ENCODE data around the gene KLF8.
"Not testable (repeated sequence)": the region's sequence is repeated elsewhere in the genome, so short reads cannot be mapped to it uniquely, and the experiment has no call there.

Gene KLF8

GRCh38 chrX:56232221-56233082 lies at the start of gene KLF8:
Gene KLF8, plus strand, starts transcription at chrX:56232356. Its CDS starts 979 bp downstream, at chrX:56233335.
- Mint-ChIP-seq H3K27me3 (ENCODE audit: low read depth, poor library complexity) (peaks cover 26% of the 10 kb centered on the region), H3K27ac (no peak within 1 kb of the TSS), H3K9me3 (peaks cover 48% of the 10 kb centered on the region), H3K36me3 (ENCODE audit: low read depth) (no peaks in the 10 kb centered on the region), H3K4me1 (peaks cover 13% of the 10 kb centered on the region), H3K4me3 (peak within 1 kb of the TSS; percentile 82)
- no peak for TF ChIP-seq CTCF (IDR thresholded peaks at IDR 0.05)
- peak; percentile 30 for DNase-seq

- H3K4me1 Mint-ChIP-seq; H3K4me3 Mint-ChIP-seq; DNase-seq; H3K27me3 Mint-ChIP-seq (ENCODE audit: low read depth, poor library complexity); H3K27ac Mint-ChIP-seq: not testable (repeated sequence)
- peaks cover 77% of the 10 kb centered on the region for H3K9me3 Mint-ChIP-seq
- H3K36me3 Mint-ChIP-seq (ENCODE audit: low read depth) = peaks cover 17% of the 10 kb centered on the region
These were observed 25.2 kb upstream of the KLF8 start for GRCh38 chrX:56206945-56207344.

GRCh38 chrX:56211701-56212100 lies 20.5 kb upstream of the KLF8 start:
- H3K4me1 Mint-ChIP-seq = no peaks in the 10 kb centered on the region

GRCh38 chrX:56216332-56216731 lies 15.8 kb upstream of the KLF8 start:
- no peaks in the 10 kb centered on the region for H3K36me3 Mint-ChIP-seq (ENCODE audit: low read depth)
- H3K4me1 Mint-ChIP-seq = no peaks in the 10 kb centered on the region
- DNase-seq = no peak
- peaks cover 44% of the 10 kb centered on the region for H3K9me3 Mint-ChIP-seq
- no peaks in the 10 kb centered on the region for H3K27me3 Mint-ChIP-seq (ENCODE audit: low read depth, poor library complexity)
- no peak for TF ChIP-seq CTCF (IDR thresholded peaks at IDR 0.05)
- H3K4me3 Mint-ChIP-seq = no peak overlapping the region
- no peak overlapping the region for H3K27ac Mint-ChIP-seq

More at GRCh38 chrX:56211701-56212100, 20.5 kb upstream of the KLF8 start:
- TF ChIP-seq CTCF (IDR thresholded peaks at IDR 0.05) = no peak
- peaks cover 6% of the 10 kb centered on the region for H3K36me3 Mint-ChIP-seq (ENCODE audit: low read depth)
- no peaks in the 10 kb centered on the region for H3K27me3 Mint-ChIP-seq (ENCODE audit: low read depth, poor library complexity)
- no peak overlapping the region for H3K4me3 Mint-ChIP-seq
- no peak for DNase-seq
- no peak overlapping the region for H3K27ac Mint-ChIP-seq
- H3K9me3 Mint-ChIP-seq = peaks cover 66% of the 10 kb centered on the region

- no peak for DNase-seq
- Mint-ChIP-seq H3K4me1 (no peaks in the 10 kb centered on the region), H3K36me3 (ENCODE audit: low read depth) (no peaks in the 10 kb centered on the region), H3K4me3 (no peak overlapping the region), H3K27me3 (ENCODE audit: low read depth, poor library complexity) (no peaks in the 10 kb centered on the region), H3K27ac (no peak overlapping the region), H3K9me3 (peaks cover 44% of the 10 kb centered on the region)
- TF ChIP-seq CTCF (IDR thresholded peaks at IDR 0.05) = no peak
These were observed 12.5 kb upstream of the KLF8 start for GRCh38 chrX:56219700-56220099.

- no peak overlapping the region for H3K4me3 Mint-ChIP-seq
These were observed 11.1 kb upstream of the KLF8 start for GRCh38 chrX:56221101-56221500.

More at GRCh38 chrX:56221101-56221500, 11.1 kb upstream of the KLF8 start:
- no peak overlapping the region for H3K27ac Mint-ChIP-seq
- TF ChIP-seq CTCF (IDR thresholded peaks at IDR 0.05) = no peak
- no peak for DNase-seq
- no peaks in the 10 kb centered on the region for H3K4me1 Mint-ChIP-seq
- H3K9me3 Mint-ChIP-seq = peaks cover 39% of the 10 kb centered on the region
- no peaks in the 10 kb centered on the region for H3K27me3 Mint-ChIP-seq (ENCODE audit: low read depth, poor library complexity)
- H3K36me3 Mint-ChIP-seq (ENCODE audit: low read depth) = no peaks in the 10 kb centered on the region

Measured in nephron progenitor cell (in vitro differentiated cells).